CD14-positive monocyte (primary cell): ENCODE results near the gene FAM107B. TPM values are rescaled to one million over a fixed set of nuclear protein-coding genes. Genes with fewer than 3 reads are reported as not detected.

Experiments
- DNase-seq, 3 donors: peaks; one replicate each; pipeline ENCODE4 v3.0.0-alpha.2; 2011 to 2022
- H2AFZ ChIP-seq: 2 replicates; pipeline ENCODE4 v1.6.0; 2012; ENCODE audit warnings: mild to moderate bottlenecking, low read depth, low read length, inconsistent platforms; ENCODE audit not compliant: insufficient read depth, poor library complexity, severe bottlenecking
- H3K27ac ChIP-seq, 2 donors: 1 replicate in 1 of 2; 2 replicates in 1 of 2; pipeline ENCODE4 v1.5.1; 2012 to 2013; ENCODE audit warnings: low read length in 2 of 2, control low read depth in 1 of 2, inconsistent platforms in 1 of 2, low read depth in 1 of 2, mild to moderate bottlenecking in 1 of 2
- H3K27me3 ChIP-seq, 2 donors: one replicate each; pipeline versions ENCODE4 v1.6.0 to v1.6.1; 2011 to 2013; ENCODE audit warnings: low read length in 2 of 2; ENCODE audit not compliant: control insufficient read depth in 2 of 2, insufficient read depth in 2 of 2
- H3K36me3 ChIP-seq, 2 donors: replicated peaks in 1 of 2; 1 replicate in 1 of 2; 2 replicates in 1 of 2; pipeline versions ENCODE4 v1.5.1 to v1.6.1; 2012 to 2013; ENCODE audit warnings: low read length in 2 of 2, control low read depth in 1 of 2, inconsistent platforms in 1 of 2, mild to moderate bottlenecking in 1 of 2; ENCODE audit not compliant: insufficient read depth in 2 of 2, control insufficient read depth in 1 of 2
- H3K4me1 ChIP-seq, 2 donors: 1 replicate in 1 of 2; 2 replicates in 1 of 2; pipeline versions ENCODE4 v1.5.1 to v1.6.1; 2012 to 2013; ENCODE audit warnings: low read length in 2 of 2, control low read depth in 1 of 2, inconsistent platforms in 1 of 2, mild to moderate bottlenecking in 1 of 2, moderate library complexity in 1 of 2; ENCODE audit not compliant: insufficient read depth in 2 of 2, control insufficient read depth in 1 of 2
- H3K4me2 ChIP-seq: replicated peaks from 2 replicates; pipeline ENCODE3; 2012; ENCODE audit warnings: low read length, moderate library complexity, mild to moderate bottlenecking; ENCODE audit not compliant: poor library complexity, severe bottlenecking; ENCODE audit errors: extremely low read depth
- H3K4me3 ChIP-seq, 3 experiments: fragments of 200-600 bp in 1 of 3; sonication (generic) in 1 of 3; replicated peaks in 1 of 3; 1 replicate in 2 of 3; 2 replicates in 1 of 3; pipeline ENCODE4 v1.5.1; 2011 to 2013; ENCODE audit warnings: low read length in 3 of 3, mild to moderate bottlenecking in 3 of 3, control low read depth in 2 of 3, low read depth in 2 of 3, inconsistent platforms in 1 of 3, moderate library complexity in 1 of 3
- H3K79me2 ChIP-seq: 2 replicates; pipeline ENCODE4 v1.6.0; 2012; ENCODE audit warnings: mild to moderate bottlenecking, control low read depth, inconsistent platforms, low read length, moderate library complexity; ENCODE audit not compliant: insufficient read depth
- H3K9ac ChIP-seq: 2 replicates; pipeline ENCODE4 v1.6.0; 2017; ENCODE audit warnings: low read length, mild to moderate bottlenecking; ENCODE audit not compliant: insufficient read depth, poor library complexity, severe bottlenecking
- H3K9me3 ChIP-seq, 2 donors: replicated peaks in 1 of 2; 1 replicate in 1 of 2; 2 replicates in 1 of 2; pipeline versions ENCODE4 v1.5.1 to v1.6.1; 2012 to 2013; ENCODE audit warnings: low read length in 2 of 2, control low read depth in 1 of 2; ENCODE audit not compliant: control insufficient read depth in 1 of 2, insufficient read depth in 1 of 2
- H4K20me1 ChIP-seq: 2 replicates; pipeline ENCODE4 v1.6.0; 2012; ENCODE audit warnings: mild to moderate bottlenecking, low read length, control low read depth, moderate library complexity; ENCODE audit not compliant: insufficient read depth
- H3K27ac Mint-ChIP-seq, 7 donors: one replicate each; pipeline ENCODE4 v1.8.0; 2020; ENCODE audit warnings: mild to moderate bottlenecking in 7 of 7, mixed read lengths in 7 of 7, moderate library complexity in 6 of 7, inconsistent platforms in 2 of 7
- H3K27me3 Mint-ChIP-seq, 3 donors: one replicate each; pipeline ENCODE4 v1.8.0; 2021 to 2022; ENCODE audit warnings: low read depth in 3 of 3, mild to moderate bottlenecking in 3 of 3, mixed read lengths in 3 of 3, moderate library complexity in 3 of 3, inconsistent platforms in 1 of 3
- H3K36me3 Mint-ChIP-seq, 2 donors: one replicate each; pipeline ENCODE4 v1.8.0; 2020; ENCODE audit warnings: mixed read lengths in 2 of 2, inconsistent platforms in 1 of 2, mild to moderate bottlenecking in 1 of 2
- H3K4me1 Mint-ChIP-seq: one replicate; pipeline ENCODE4 v1.8.0; 2020; ENCODE audit warnings: mild to moderate bottlenecking, mixed read lengths
- H3K4me3 Mint-ChIP-seq, 2 donors: one replicate each; pipeline ENCODE4 v1.8.0; 2020; ENCODE audit warnings: mild to moderate bottlenecking in 2 of 2, mixed read lengths in 2 of 2, moderate library complexity in 1 of 2
- H3K9me3 Mint-ChIP-seq, 7 donors: one replicate each; pipeline ENCODE4 v1.8.0; 2020 to 2022; ENCODE audit warnings: mixed read lengths in 7 of 7, mild to moderate bottlenecking in 6 of 7, moderate library complexity in 6 of 7, inconsistent platforms in 2 of 7
- WGBS: methylation state at CpG from one replicate; pipeline ENCODE4 v1.1.5; 2013; ENCODE audit warnings: missing lambda C conversion rate; ENCODE audit not compliant: insufficient coverage; 5-methylcytosine and 5-hydroxymethylcytosine counted together
- intact Hi-C, 2 donors: fragments of 100-400 bp; cut with micrococcal nuclease; formaldehyde crosslinking; loops; one replicate each; pipeline versions ENCODE4 v1.15.0 to v1.15.1; 2023
- polyA plus RNA-seq, 3 donors: library from polyadenylated mRNA; depleted of rRNA in 1 of 3; unstranded in 2 of 3; stranded (reverse) in 1 of 3; fragments of 300-500 nt in 2 of 3; fragments of >200 nt in 1 of 3; fragmentation: Illumina TruSeq in 2 of 3; gene quantifications; 1 replicate in 2 of 3; 2 replicates in 1 of 3; pipeline ENCODE4 v1.2.3, GENCODE V29; 2012 to 2021
- TF ChIP-seq, protein P1 (sequence below): fragments of 200-600 bp; IDR thresholded peaks from one replicate; pipeline ENCODE4 v1.8.0; 2022; ENCODE audit warnings: antibody characterized with exemption, mild to moderate bottlenecking

The FAM107B gene
- polyA plus RNA-seq, 3 donors, result 27.2 to 68.5 (median 28.4) TPM

DNA sequence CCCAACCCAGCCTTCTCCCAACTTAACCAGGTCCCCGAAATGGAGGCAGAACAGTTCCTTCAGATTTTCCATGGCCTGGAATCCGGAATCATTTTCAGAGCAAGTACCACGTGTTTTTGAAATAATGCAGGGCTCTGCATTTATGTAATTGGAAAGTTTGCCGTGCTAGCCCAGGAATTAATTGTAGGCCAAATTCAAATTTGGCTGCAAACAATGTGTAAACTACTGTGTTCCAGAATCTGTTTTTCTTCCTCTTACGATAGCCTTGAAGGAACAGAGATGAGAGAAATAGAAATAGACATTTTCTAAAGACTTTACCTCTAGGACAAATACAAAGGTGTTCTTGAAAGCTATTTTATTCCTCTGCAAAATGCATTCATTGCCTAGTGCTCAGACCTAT, 77.4 kb downstream of the FAM107B start:
- Mint-ChIP-seq H3K9me3 (peaks cover 0 to 7% (median 0%) of the 10 kb centered on the region in 7 donors), H3K4me1 (peaks cover 5% of the 10 kb centered on the region), H3K36me3 (no peaks in the 10 kb centered on the region), H3K27me3 (peaks cover 0 to 4% (median 4%) of the 10 kb centered on the region in 3 donors), H3K27ac (no peak overlapping the region), H3K4me3 (no peak overlapping the region)
- Histone ChIP-seq H3K4me2 (no peak overlapping the region), H3K36me3 (no peaks in the 10 kb centered on the region), H2AFZ (no peak overlapping the region), H3K4me3 (no peak overlapping the region), H3K9me3 (peaks cover 0 to 5% of the 10 kb centered on the region in 2 donors), H4K20me1 (no peaks in the 10 kb centered on the region), H3K9ac (no peak overlapping the region), H3K27me3 (no peaks in the 10 kb centered on the region), H3K79me2 (no peaks in the 10 kb centered on the region), H3K27ac (no peak overlapping the region), H3K4me1 (peaks cover 0 to 4% of the 10 kb centered on the region in 2 donors)
- no peak for DNase-seq
- intact Hi-C loops, result no loop called here
- TF ChIP-seq, protein P1, sequence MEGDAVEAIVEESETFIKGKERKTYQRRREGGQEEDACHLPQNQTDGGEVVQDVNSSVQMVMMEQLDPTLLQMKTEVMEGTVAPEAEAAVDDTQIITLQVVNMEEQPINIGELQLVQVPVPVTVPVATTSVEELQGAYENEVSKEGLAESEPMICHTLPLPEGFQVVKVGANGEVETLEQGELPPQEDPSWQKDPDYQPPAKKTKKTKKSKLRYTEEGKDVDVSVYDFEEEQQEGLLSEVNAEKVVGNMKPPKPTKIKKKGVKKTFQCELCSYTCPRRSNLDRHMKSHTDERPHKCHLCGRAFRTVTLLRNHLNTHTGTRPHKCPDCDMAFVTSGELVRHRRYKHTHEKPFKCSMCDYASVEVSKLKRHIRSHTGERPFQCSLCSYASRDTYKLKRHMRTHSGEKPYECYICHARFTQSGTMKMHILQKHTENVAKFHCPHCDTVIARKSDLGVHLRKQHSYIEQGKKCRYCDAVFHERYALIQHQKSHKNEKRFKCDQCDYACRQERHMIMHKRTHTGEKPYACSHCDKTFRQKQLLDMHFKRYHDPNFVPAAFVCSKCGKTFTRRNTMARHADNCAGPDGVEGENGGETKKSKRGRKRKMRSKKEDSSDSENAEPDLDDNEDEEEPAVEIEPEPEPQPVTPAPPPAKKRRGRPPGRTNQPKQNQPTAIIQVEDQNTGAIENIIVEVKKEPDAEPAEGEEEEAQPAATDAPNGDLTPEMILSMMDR, result no peak
- no CpG with 5 or more reads among the region's 5 CpGs for WGBS

DNA sequence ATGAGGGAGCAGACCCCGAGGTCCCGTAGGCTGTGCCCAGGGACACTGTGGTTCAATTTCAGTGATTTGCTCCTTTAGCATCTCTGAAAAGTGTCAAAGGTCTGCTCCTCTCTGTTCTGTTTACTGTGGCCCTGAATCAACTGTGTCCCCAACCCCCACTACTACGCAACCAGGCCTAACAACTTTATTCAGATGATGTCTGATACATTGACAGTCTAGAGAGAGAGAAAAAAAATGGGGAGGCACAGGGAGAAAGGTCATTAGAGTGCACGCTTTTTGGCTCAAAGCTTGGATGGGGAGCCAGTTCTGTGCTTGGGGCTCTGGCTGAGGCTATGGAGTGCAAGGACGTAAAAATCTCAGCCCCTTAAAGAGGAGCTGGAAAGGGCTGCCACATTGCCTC, 77.9 kb downstream of the FAM107B start:
- Histone ChIP-seq H4K20me1 (no peaks in the 10 kb centered on the region), H2AFZ (no peak overlapping the region), H3K9ac (no peak overlapping the region), H3K79me2 (no peaks in the 10 kb centered on the region), H3K27ac (no peak overlapping the region), H3K4me3 (no peak overlapping the region), H3K4me2 (no peak overlapping the region), H3K27me3 (no peaks in the 10 kb centered on the region), H3K4me1 (peaks cover 0 to 4% of the 10 kb centered on the region in 2 donors), H3K9me3 (peaks cover 0 to 5% of the 10 kb centered on the region in 2 donors), H3K36me3 (no peaks in the 10 kb centered on the region)
- H3K27me3 Mint-ChIP-seq, result peaks cover 0 to 4% (median 4%) of the 10 kb centered on the region in 3 donors
- WGBS, result 100% methylated on average over 2 of the region's 5 CpGs
- H3K4me3 Mint-ChIP-seq, result no peak overlapping the region
- no peak overlapping the region for H3K27ac Mint-ChIP-seq
- intact Hi-C loops, result no loop called here
- TF ChIP-seq, protein P1, result no peak
- no peak for DNase-seq
- H3K4me1 Mint-ChIP-seq, result peaks cover 5% of the 10 kb centered on the region
- peaks cover 0 to 12% (median 0%) of the 10 kb centered on the region in 7 donors for H3K9me3 Mint-ChIP-seq
- H3K36me3 Mint-ChIP-seq, result no peaks in the 10 kb centered on the region
